HAP-1 (cell line): ENCODE measurements around the gene SSB.

ENCODE experiments used
- DNase-seq, 2 experiments: peaks; one replicate each; pipeline ENCODE4 v3.0.0-alpha.2; 2016 to 2020; ENCODE audit warnings: low spot score in 2 of 2
- H3K27me3 ChIP-seq: fragments of 250-450 bp; sonication (Bioruptor Pico); 2 replicates; pipeline ENCODE4 v1.5.1; 2020; ENCODE audit warnings: low read depth, mild to moderate bottlenecking, moderate library complexity
- H3K36me3 ChIP-seq: fragments of 250-450 bp; sonication (Bioruptor Pico); replicated peaks from 2 replicates; pipeline ENCODE4 v1.5.1; 2020; ENCODE audit warnings: mild to moderate bottlenecking
- H3K4me1 ChIP-seq: fragments of 250-450 bp; sonication (Bioruptor Pico); 2 replicates; pipeline ENCODE4 v1.5.1; 2020; ENCODE audit warnings: mild to moderate bottlenecking
- H3K4me3 ChIP-seq: fragments of 250-450 bp; sonication (Bioruptor Pico); 2 replicates; pipeline ENCODE4 v1.5.1; 2020; ENCODE audit warnings: mild to moderate bottlenecking, moderate library complexity
- H3K9me3 ChIP-seq: fragments of 250-450 bp; sonication (Bioruptor Pico); 2 replicates; pipeline ENCODE4 v1.5.1; 2020; ENCODE audit warnings: mild to moderate bottlenecking, moderate library complexity
- in situ Hi-C: fragments of 300-500 bp; cut with MboI; formaldehyde crosslinking; loops from 3 replicates; pipeline ENCODE4 v1.14.3; 2020; ENCODE audit warnings: low sequenced_read_pairs, inconsistent platforms, mixed read lengths

SSB gene

GRCh38 chr2:169771021-169771420 is 27.6 kb upstream of the SSB start:
- in situ Hi-C loops = no loop called here
- no peaks in the 10 kb centered on the region for H3K36me3 ChIP-seq

DNA sequence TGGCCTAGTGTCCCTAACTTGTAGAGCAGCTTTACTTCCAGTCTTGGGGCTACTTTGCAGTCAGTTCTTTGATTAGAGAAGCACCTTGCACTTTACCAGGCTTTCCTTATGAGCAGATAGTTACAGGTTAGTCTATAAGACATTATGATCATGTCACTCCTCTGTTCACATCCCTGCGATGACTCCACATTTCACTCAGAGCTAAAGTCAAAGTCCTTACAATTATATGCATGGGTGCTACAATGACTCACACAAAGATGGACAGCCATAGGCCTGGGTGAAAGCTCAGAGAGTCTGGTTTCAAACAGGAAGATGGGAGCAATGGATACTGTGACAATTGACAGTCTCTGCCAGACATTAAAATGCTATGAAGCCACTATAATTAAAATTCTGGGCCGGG is 27.1 kb upstream of the SSB start:
- Histone ChIP-seq H3K4me3 (no peak overlapping the region), H3K9me3 (no peaks in the 10 kb centered on the region), H3K27me3 (no peaks in the 10 kb centered on the region), H3K4me1 (peaks cover 10% of the 10 kb centered on the region), H3K36me3 (no peaks in the 10 kb centered on the region)
- in situ Hi-C loops = no loop called here
- DNase-seq = no peak

More at GRCh38 chr2:169771021-169771420, 27.6 kb upstream of the SSB start:
- Histone ChIP-seq H3K9me3 (no peaks in the 10 kb centered on the region), H3K27me3 (no peaks in the 10 kb centered on the region), H3K4me3 (no peak overlapping the region), H3K4me1 (peaks cover 10% of the 10 kb centered on the region)
- no peak for DNase-seq

GRCh38 chr2:169772651-169773050 is 26.0 kb upstream of the SSB start:
- Histone ChIP-seq H3K36me3 (no peaks in the 10 kb centered on the region), H3K4me1 (peaks cover 10% of the 10 kb centered on the region), H3K4me3 (no peak overlapping the region), H3K9me3 (no peaks in the 10 kb centered on the region), H3K27me3 (no peaks in the 10 kb centered on the region)
- in situ Hi-C loops = no loop called here
- DNase-seq = peak in 1 of 2 experiments; percentile 47

DNA sequence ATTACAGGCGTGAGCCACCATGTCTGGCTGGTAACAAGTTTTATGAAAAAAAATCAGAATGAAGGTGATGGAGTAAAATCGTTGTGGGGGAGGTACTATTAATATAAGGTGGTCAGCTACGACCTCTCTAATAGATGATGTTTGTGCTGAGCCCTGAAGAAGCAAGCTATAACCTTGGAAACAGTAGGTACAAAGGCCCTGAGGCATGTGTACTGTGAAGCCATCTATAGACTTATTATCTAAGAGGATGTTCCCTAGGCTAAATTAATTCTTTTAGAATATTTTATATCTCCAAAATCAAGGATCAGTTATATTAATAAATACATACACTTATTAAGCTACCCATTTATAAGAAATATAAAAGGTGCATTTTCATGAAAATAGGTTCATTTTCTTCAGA is 23.3 kb upstream of the SSB start:
- in situ Hi-C loops = no loop called here

GRCh38 chr2:169775765-169776164 is 22.9 kb upstream of the SSB start:
- in situ Hi-C loops = no loop called here
- DNase-seq = no peak
- no peaks in the 10 kb centered on the region for H3K36me3 ChIP-seq

More for the DNA sequence above, 23.3 kb upstream of the SSB start:
- DNase-seq = no peak
- Histone ChIP-seq H3K4me1 (peaks cover 10% of the 10 kb centered on the region), H3K27me3 (no peaks in the 10 kb centered on the region), H3K9me3 (no peaks in the 10 kb centered on the region), H3K36me3 (no peaks in the 10 kb centered on the region), H3K4me3 (no peak overlapping the region)

GRCh38 chr2:169776252-169776761 is 22.4 kb upstream of the SSB start:
- Histone ChIP-seq H3K27me3 (no peaks in the 10 kb centered on the region), H3K9me3 (no peaks in the 10 kb centered on the region), H3K4me1 (peaks cover 10% of the 10 kb centered on the region), H3K4me3 (no peak overlapping the region), H3K36me3 (no peaks in the 10 kb centered on the region)
- DNase-seq = no peak
- in situ Hi-C loops = no loop called here

More at GRCh38 chr2:169775765-169776164, 22.9 kb upstream of the SSB start:
- Histone ChIP-seq H3K27me3 (no peaks in the 10 kb centered on the region), H3K9me3 (no peaks in the 10 kb centered on the region), H3K4me1 (peaks cover 10% of the 10 kb centered on the region), H3K4me3 (no peak overlapping the region)

DNA sequence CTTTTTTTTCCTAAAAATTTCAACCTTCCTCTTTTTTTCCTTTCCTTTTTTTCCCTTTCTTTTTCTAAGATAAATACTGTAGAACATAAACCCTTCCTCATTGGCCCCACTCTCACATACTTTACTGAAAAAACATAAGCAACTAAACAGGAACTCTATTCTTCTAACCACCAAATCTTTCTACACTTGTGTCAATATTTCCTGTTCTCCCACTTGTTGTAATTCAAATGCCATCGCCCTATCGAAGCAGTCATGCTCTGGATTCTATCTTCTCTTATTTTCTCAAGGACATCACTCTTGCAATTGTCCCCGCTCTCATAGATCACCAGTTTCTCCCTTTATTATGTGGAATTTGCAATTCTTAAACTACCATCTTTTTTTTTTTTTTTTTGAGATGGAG is 20.2 kb upstream of the SSB start:
- DNase-seq = no peak
- Histone ChIP-seq H3K4me1 (0 out of 2 replicates have a peak, but pooled peaks cover 2% of the 10 kb centered on the region), H3K36me3 (no peaks in the 10 kb centered on the region), H3K9me3 (no peaks in the 10 kb centered on the region), H3K4me3 (no peak overlapping the region), H3K27me3 (no peaks in the 10 kb centered on the region)
- in situ Hi-C loops = no loop called here

- DNase-seq = no peak
- Histone ChIP-seq H3K36me3 (no peaks in the 10 kb centered on the region), H3K27me3 (no peaks in the 10 kb centered on the region), H3K4me3 (no peak overlapping the region), H3K9me3 (no peaks in the 10 kb centered on the region), H3K4me1 (no peaks in the 10 kb centered on the region)
- in situ Hi-C loops = no loop called here
These were observed 17.2 kb upstream of the SSB start for GRCh38 chr2:169781249-169782013.

DNA sequence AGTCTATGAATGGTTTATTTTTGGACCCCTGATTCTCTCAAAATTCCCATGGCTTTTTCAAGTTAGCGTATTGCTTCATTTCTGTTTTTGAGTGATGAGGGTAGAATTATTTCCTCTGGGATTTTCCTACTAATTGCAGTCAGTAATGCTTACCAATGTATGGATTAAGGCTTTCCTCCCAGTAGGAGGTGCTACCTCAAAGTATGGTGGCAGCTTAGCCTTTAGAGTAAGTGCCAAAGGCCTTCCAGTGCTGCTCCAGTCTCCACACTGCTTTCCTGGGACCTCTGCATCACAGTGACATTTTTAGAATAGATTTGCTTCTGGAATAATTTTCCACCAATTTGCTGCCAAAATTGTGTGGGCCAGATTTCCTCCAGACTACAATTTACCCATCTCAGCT is 16.2 kb upstream of the SSB start:
- no peak for DNase-seq
- no peaks in the 10 kb centered on the region for H3K27me3 ChIP-seq
- in situ Hi-C loops = no loop called here

DNA sequence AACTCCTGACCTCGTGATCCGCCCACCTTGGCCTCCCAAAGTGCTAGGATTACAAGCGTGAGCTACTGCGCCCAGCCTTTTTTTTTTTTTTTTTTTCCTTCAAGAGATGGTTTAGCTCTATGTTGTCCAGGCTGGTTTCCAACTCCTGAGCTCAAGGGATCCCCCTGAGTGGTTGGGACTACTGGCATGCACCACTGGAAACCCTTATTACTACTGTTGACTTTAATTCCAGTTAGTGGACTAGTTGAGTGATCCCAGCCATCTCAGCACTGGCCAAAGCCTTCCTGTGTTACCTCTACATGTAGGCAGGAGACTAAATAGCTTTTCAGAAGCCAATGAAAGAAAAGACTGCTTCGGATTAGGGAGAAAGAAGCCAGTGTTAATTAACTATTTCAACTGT is 8.1 kb upstream of the SSB start:
- in situ Hi-C loops = no loop called here
- Histone ChIP-seq H3K27me3 (no peaks in the 10 kb centered on the region), H3K9me3 (no peaks in the 10 kb centered on the region), H3K4me1 (peaks cover 4% of the 10 kb centered on the region), H3K36me3 (no peaks in the 10 kb centered on the region), H3K4me3 (no peak overlapping the region)
- no peak for DNase-seq

More for the DNA sequence above, 16.2 kb upstream of the SSB start:
- H3K4me3 ChIP-seq = no peak overlapping the region
- no peaks in the 10 kb centered on the region for H3K4me1 ChIP-seq
- no peaks in the 10 kb centered on the region for H3K9me3 ChIP-seq
- H3K36me3 ChIP-seq = no peaks in the 10 kb centered on the region

- peaks cover 4% of the 10 kb centered on the region for H3K4me1 ChIP-seq
- DNase-seq = no peak
- no peaks in the 10 kb centered on the region for H3K9me3 ChIP-seq
- no peak overlapping the region for H3K4me3 ChIP-seq
- no peaks in the 10 kb centered on the region for H3K27me3 ChIP-seq
- in situ Hi-C loops = no loop called here
- no peaks in the 10 kb centered on the region for H3K36me3 ChIP-seq
These were observed 3.5 kb upstream of the SSB start for GRCh38 chr2:169795181-169795580.

- no peaks in the 10 kb centered on the region for H3K27me3 ChIP-seq
- in situ Hi-C loops = no loop called here
- H3K9me3 ChIP-seq = no peaks in the 10 kb centered on the region
- DNase-seq = no peak
- H3K4me3 ChIP-seq = no peak overlapping the region
- H3K4me1 ChIP-seq = peaks cover 9% of the 10 kb centered on the region
- peaks cover 6% of the 10 kb centered on the region for H3K36me3 ChIP-seq
These were observed 2.2 kb upstream of the SSB start for GRCh38 chr2:169796441-169796840.

DNA sequence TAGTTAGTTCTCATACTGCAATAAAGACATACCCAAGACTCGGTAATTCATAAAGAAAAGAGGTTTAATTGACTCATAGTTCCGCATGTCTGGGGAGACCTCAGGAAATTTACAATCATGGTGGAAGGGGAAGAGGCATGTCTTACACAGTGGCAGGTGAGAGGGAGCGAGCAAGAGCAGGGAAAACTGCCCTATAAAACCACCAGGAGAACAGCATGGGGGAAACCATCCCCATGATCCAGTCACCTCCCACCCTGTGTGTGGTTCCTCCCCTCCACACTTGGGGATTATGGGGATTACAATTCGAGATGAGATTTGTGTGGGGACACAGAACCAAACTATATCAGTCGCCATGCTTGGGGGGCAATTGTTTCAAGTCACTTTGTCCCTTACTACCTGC is 1.1 kb upstream of the SSB start:
- no peaks in the 10 kb centered on the region for H3K9me3 ChIP-seq
- peaks cover 6% of the 10 kb centered on the region for H3K36me3 ChIP-seq
- no peak for DNase-seq
- H3K27me3 ChIP-seq = no peaks in the 10 kb centered on the region
- in situ Hi-C loops = no loop called here
- H3K4me1 ChIP-seq = peaks cover 10% of the 10 kb centered on the region
- no peak overlapping the region for H3K4me3 ChIP-seq

DNA sequence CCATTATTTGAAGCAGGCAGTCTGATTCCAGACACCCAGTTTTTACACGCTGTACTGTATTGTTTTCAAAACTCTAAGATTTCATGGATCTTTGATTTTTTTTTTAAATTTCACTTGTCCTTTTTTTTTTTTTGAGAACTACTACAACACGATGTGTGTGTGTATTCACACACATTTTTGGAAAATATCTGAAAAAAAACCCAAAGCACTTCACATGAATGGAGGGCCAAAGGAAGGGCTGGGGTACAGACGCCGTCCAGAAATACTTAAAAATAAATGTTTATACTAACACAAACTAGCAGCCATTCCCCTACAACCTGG is 314 bp upstream of the SSB start:
- no peak for DNase-seq
- H3K27me3 ChIP-seq = no peaks in the 10 kb centered on the region
- in situ Hi-C loops = no loop called here
- no peaks in the 10 kb centered on the region for H3K9me3 ChIP-seq
- H3K4me3 ChIP-seq = peak overlapping the region; percentile 76
- peaks cover 6% of the 10 kb centered on the region for H3K36me3 ChIP-seq
- H3K4me1 ChIP-seq = peaks cover 11% of the 10 kb centered on the region

- Histone ChIP-seq H3K27me3 (no peaks in the 10 kb centered on the region), H3K36me3 (peaks cover 48% of the 10 kb centered on the region), H3K4me3 (no peak overlapping the region), H3K4me1 (peaks cover 11% of the 10 kb centered on the region), H3K9me3 (no peaks in the 10 kb centered on the region)
- no peak for DNase-seq
- in situ Hi-C loops = no loop called here
These were observed 4.8 kb downstream of the SSB start for GRCh38 chr2:169803480-169803879.
